Activated effector memory CD4-positive, alpha-beta T cell treated with anti-CD3 and anti-CD28 coated beads, Interleukin-2, amount 50 U/mL, for 16 hours (primary cell): ENCODE results near the gene THAP12.
A peak's percentile ranks its signal among the peaks of the same experiment; 100 is the strongest.
"Not testable (repeated sequence)": the region's sequence is repeated elsewhere in the genome, so short reads cannot be mapped to it uniquely, and the experiment has no call there.

Source experiments
- DNase-seq: peaks from one replicate; pipeline ENCODE4 v3.0.0-alpha.2; 2020

Gene THAP12, protein sequence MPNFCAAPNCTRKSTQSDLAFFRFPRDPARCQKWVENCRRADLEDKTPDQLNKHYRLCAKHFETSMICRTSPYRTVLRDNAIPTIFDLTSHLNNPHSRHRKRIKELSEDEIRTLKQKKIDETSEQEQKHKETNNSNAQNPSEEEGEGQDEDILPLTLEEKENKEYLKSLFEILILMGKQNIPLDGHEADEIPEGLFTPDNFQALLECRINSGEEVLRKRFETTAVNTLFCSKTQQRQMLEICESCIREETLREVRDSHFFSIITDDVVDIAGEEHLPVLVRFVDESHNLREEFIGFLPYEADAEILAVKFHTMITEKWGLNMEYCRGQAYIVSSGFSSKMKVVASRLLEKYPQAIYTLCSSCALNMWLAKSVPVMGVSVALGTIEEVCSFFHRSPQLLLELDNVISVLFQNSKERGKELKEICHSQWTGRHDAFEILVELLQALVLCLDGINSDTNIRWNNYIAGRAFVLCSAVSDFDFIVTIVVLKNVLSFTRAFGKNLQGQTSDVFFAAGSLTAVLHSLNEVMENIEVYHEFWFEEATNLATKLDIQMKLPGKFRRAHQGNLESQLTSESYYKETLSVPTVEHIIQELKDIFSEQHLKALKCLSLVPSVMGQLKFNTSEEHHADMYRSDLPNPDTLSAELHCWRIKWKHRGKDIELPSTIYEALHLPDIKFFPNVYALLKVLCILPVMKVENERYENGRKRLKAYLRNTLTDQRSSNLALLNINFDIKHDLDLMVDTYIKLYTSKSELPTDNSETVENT

GRCh38 chr11:76380977-76381719 is at the start of gene THAP12, which contains the start of gene GVQW3:
Gene THAP12 (minus strand): TSS chr11:76381132. CDS start chr11:76380836, 296 bp downstream.
Gene GVQW3 (plus strand): TSS chr11:76381323. CDS start chr11:76381829, 506 bp downstream.
- peak; percentile 99 for DNase-seq

GRCh38 chr11:76426660-76427059 is 45.7 kb upstream of the THAP12 start:
- DNase-seq = no peak

DNA sequence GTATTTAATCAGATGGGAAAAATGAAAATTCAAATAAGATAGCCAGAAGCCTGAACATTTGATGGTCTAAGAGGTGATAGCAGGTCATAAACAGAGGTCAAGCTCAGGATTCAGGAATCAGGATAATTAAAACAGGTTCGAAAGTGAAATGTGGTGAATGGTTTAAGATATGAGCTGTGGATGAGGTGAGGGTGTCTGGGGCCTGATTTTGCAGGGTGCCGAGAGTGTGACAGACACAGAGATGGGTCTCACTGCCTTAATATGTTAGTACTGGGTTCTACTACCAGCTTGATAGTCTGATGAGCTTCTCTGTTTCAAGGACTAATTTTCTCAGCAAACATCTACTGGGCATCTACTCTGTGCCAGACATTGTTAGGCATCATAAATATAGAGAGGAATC is 44.0 kb upstream of the THAP12 start:
- no peak for DNase-seq

GRCh38 chr11:76424379-76424778 is 43.4 kb upstream of the THAP12 start:
- DNase-seq = no peak

DNA sequence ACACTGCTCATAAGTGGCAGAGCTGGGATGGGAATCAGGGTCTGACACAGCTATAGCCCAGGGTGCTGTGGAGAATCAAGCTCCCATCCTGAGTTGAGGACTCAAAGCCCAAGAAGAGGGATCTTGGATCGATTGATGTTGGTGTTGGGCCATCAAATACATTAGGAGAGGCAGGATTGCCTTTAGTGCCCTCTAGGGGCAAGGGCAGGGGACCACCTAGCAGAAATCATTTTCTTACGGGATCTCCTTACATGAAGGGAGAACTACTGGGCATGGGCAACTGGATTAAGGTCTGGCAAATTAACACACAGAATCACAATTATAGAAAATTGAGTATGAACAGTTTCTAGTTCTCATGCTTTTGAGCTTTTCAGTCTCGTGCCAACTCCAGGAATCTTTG is 39.0 kb upstream of the THAP12 start:
- DNase-seq = no peak

- no peak for DNase-seq
Measured at GRCh38 chr11:76415073-76415472, 34.1 kb upstream of the THAP12 start.

DNA sequence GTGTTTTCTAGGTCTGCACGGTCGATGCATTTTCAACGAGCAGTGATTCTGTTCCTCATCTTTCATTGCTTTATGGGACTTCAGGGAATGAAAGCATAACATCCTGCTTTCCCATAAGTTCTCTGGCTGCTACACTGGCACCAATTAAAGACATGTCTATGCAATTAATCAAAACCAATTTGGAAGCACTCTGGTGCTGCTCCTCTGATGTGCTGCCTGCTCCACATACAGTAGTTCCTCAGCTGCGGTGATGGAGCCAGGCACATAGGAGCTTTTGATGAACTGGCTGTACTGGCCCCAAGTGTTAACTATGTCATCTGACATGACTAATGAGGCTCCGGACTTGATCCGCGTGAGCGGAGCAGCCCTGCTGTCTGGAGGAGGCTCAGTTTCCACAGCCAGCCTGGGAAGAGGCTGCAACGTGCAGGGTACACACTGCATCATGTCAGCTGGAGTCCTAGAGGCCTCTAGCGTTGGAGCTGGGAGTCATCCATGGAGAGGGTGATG is 30.0 kb upstream of the THAP12 start:
- no peak for DNase-seq

DNA sequence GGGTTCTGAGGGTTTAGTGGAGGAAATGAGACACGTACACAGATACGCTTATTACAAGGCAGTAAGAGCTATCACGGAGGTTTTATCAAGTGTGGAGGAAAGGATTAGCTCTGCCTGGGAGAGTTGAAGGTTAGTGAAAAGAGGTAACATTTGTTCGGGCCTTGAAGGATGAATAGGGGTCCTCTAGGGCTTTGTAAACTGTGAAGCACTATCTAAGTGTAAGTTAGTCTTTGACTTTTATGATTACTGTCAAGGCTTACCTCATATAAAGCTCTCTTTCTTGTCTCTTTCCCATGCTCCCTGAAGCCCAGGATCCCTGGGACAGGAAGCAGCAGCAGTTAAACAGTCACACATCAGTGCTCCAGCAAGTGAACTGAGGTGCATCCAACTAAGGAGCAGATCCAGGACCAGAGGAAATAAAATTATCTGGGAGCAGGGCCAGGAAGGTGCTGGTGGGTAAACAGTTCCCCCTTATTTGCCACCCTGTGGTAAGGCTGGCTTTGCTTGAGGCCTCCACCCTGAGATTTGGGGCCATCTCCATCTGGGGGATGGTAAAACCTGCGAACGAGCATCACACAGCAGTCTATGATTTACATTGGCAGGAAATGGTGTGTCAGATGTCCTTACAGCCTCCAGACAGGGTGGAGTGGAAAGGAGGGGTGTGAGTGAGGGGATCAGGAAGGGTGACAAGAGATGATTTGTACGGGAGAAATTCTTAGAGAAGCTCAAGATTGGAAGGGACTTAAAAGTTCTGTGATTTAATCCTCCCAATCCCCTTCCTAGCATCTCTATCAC is 27.4 kb upstream of the THAP12 start:
- no peak for DNase-seq

GRCh38 chr11:76406359-76406758 is 25.4 kb upstream of the THAP12 start:
- no peak for DNase-seq

DNA sequence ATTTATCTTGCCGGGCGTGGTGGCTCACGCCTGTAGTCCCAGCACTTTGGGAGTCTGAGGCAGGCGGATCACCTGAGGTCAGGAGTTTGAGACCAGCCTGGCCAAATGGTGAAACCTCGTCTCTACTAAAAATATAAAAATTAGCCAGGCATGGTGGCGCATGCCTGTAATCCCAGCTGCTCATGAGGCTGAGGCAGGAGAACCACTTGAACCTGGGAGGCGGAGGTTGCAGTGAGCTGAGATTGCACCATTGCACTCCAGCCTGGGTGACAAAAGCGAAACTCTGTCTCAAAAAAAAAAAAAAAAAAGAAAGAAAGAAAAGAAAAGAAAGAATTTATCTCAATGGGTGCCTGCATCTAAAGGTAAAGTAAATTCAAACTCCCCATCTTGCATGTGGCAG is 20.6 kb upstream of the THAP12 start:
- DNase-seq = not testable (repeated sequence)

DNA sequence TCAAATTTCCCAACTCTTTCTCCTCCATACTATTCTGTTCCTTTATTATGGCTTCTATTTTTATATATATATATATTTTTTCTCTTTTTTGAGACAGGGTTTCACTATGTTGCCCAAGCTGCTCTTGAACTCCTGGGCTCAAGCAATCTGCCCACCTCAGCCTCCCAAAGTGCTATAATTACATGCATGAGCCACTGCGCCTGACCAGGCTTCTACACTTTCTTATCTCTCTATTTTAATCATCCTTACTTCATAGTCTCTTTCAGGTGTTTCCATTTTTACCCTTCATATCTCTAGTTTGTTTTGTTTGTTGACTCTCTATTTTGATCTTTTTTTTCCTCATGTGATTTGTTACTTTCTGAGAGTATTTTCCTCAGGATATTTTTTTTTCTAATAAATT is 20.0 kb upstream of the THAP12 start:
- DNase-seq = no peak

- DNase-seq = no peak
Measured at GRCh38 chr11:76397383-76397782, 16.5 kb upstream of the THAP12 start.

DNA sequence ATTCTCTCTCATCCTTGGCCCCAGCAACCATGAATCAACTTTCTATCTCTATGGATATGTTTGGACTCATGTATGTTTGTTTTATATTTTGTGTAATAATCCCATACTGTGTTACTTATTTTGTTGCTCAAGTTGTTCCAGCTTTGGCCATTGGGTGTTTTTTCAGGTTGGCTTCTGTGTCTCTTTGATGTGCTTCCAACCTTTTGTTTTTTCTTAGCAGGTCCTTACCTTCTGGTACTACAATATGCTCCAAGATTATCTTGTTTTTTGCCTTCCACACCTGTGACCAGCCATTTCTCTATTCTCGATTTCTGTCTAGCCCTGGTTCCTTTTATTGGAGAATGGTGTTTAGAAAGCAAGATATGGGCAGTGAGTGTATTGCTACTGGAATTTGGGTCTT is 14.4 kb upstream of the THAP12 start:
- no peak for DNase-seq

GRCh38 chr11:76394411-76394810 is 13.5 kb upstream of the THAP12 start:
- no peak for DNase-seq

DNA sequence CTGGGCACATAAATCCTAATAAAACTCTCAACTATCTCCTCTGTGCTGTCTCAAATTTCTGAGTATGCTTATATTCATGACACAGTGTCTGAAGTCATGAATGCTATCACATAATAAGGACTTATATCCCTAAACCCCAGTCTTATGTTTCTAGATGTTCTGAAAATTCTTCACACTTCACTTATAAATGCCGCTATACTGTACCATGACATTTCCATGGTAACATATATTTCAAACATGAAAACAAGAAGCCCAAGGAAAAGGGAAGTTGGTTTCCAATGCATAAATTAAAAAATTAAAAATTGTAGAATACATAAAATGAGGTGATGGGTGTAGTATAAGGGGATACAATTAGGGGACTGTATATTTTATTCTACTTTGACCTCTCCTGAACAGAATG is 11.9 kb upstream of the THAP12 start:
- no peak for DNase-seq

GRCh38 chr11:76391811-76392475 is 11.0 kb upstream of the THAP12 start:
- DNase-seq = no peak

GRCh38 chr11:76391021-76391420 is 10.1 kb upstream of the THAP12 start:
- DNase-seq = no peak

GRCh38 chr11:76388408-76388807 is 7.5 kb upstream of the THAP12 start:
- no peak for DNase-seq

- DNase-seq = no peak
Measured at GRCh38 chr11:76385903-76386302, 5.0 kb upstream of the THAP12 start.

GRCh38 chr11:76382209-76382608 is 1.3 kb upstream of the THAP12 start:
- DNase-seq = no peak

- DNase-seq = peak; percentile 86
Measured at GRCh38 chr11:76380159-76380976, 564 bp downstream of the THAP12 start.
